Measurements from ENCODE around the gene SATB1. TPM values are rescaled to one million over a fixed set of nuclear protein-coding genes. Genes with fewer than 3 reads are reported as not detected.

Gene SATB1
- total and polyA plus RNA-seq, 11 donors: 16.5 to 63.4 (median 41.3) TPM

- Histone ChIP-seq H3K27me3 (peaks cover 0 to 22% (median 4%) of the 10 kb centered on the region in 9 donors), H3K27ac (no peak overlapping the region), H3K4me1 (peaks cover 0 to 8% (median 2%) of the 10 kb centered on the region in 12 donors), H3K9me3 (no peaks in the 10 kb centered on the region), H3K4me3 (no peak overlapping the region), H3K36me3 (no peaks in the 10 kb centered on the region)
- ATAC-seq: no peak
- TF ChIP-seq POLR2A (IDR thresholded peaks at IDR 0.05): no peak
- no peak for TF ChIP-seq CTCF (IDR thresholded peaks at IDR 0.05)
- no peak for DNase-seq
- 61 to 79% (median 73%) methylated on average over 3 of the region's 3 CpGs for WGBS, 4 donors
- intact Hi-C loops (cut with DNase I): no loop called here
Measured at GRCh38 chr3:18431266-18431665, 6.1 kb upstream of the SATB1 start.

- intact Hi-C loops (cut with DNase I): no loop called here
- H3K36me3 ChIP-seq: no peaks in the 10 kb centered on the region
- TF ChIP-seq POLR2A (IDR thresholded peaks at IDR 0.05) (no peak), CTCF (IDR thresholded peaks at IDR 0.05) (no peak)
- DNase-seq: no peak
- peaks cover 0 to 13% (median 4%) of the 10 kb centered on the region in 12 donors for H3K4me1 ChIP-seq
- no peak for ATAC-seq
- H3K4me3 ChIP-seq: no peak overlapping the region
- H3K27me3 ChIP-seq: peaks cover 0 to 8% (median 4%) of the 10 kb centered on the region in 9 donors
- 65 to 69% (median 67%) methylated on average over 6 of the region's 6 CpGs for WGBS, 4 donors
- no peak overlapping the region for H3K27ac ChIP-seq
- H3K9me3 ChIP-seq: no peaks in the 10 kb centered on the region
Measured at GRCh38 chr3:18428991-18429745, 4.0 kb upstream of the SATB1 start.

GRCh38 chr3:18428036-18428435, 2.9 kb upstream of the SATB1 start:
- no peaks in the 10 kb centered on the region for H3K36me3 ChIP-seq
- peaks cover 0 to 6% (median 0%) of the 10 kb centered on the region in 9 donors for H3K27me3 ChIP-seq
- 68 to 78% (median 72%) methylated on average over 1 of the region's 1 CpG for WGBS, 4 donors
- H3K27ac ChIP-seq: no peak overlapping the region
- ATAC-seq (no peak), DNase-seq (no peak)
- peaks cover 0 to 16% (median 4%) of the 10 kb centered on the region in 12 donors for H3K4me1 ChIP-seq
- intact Hi-C loops (cut with DNase I): no loop called here
- no peak overlapping the region for H3K4me3 ChIP-seq
- TF ChIP-seq POLR2A (IDR thresholded peaks at IDR 0.05): no peak
- no peak for TF ChIP-seq CTCF (IDR thresholded peaks at IDR 0.05)
- H3K9me3 ChIP-seq: no peaks in the 10 kb centered on the region

- intact Hi-C loops (cut with DNase I): loop anchor here in 1 of 10 donors (2.0 kb wide), 1 partner anchor 18 kb away; no protein-coding TSS in a partner anchor
- WGBS, 4 donors: 39 to 56% (median 49%) methylated on average over 3 of the region's 3 CpGs
Measured at GRCh38 chr3:18426597-18427193, 1.6 kb upstream of the SATB1 start.

More at GRCh38 chr3:18426597-18427193, 1.6 kb upstream of the SATB1 start:
- Histone ChIP-seq H3K27ac (peak overlapping the region in 3 of 12 donors; percentile 91 to 96 (median 94)), H3K27me3 (no peaks in the 10 kb centered on the region), H3K36me3 (no peaks in the 10 kb centered on the region), H3K9me3 (no peaks in the 10 kb centered on the region), H3K4me1 (peaks cover 0 to 27% (median 11%) of the 10 kb centered on the region in 12 donors), H3K4me3 (peak overlapping the region in 2 of 12 donors; percentile 84 to 85)
- no peak for DNase-seq
- TF ChIP-seq CTCF (IDR thresholded peaks at IDR 0.05): no peak
- no peak for TF ChIP-seq POLR2A (IDR thresholded peaks at IDR 0.05)
- ATAC-seq: no peak
